LNCaP clone FGC (cell line): ENCODE measurements around the gene TRPM4.
"Not testable (repeated sequence)": the region's sequence is repeated elsewhere in the genome, so short reads cannot be mapped to it uniquely, and the experiment has no call there.

Experiments
- DNase-seq: peaks from one replicate; pipeline ENCODE4 v3.0.0-alpha.2; 2011; ENCODE audit warnings: low read depth
- H3K4me3 ChIP-seq: 2 replicates; pipeline ENCODE4 v1.5.1; 2011; ENCODE audit warnings: mild to moderate bottlenecking, low read depth, low read length, control low read depth
- TF ChIP-seq, protein P1 (sequence below): IDR thresholded peaks from 2 replicates; pipeline ENCODE4 v1.5.1; 2012; ENCODE audit warnings: mild to moderate bottlenecking; ENCODE audit not compliant: control insufficient read depth, insufficient read depth; ENCODE audit errors: extremely low read depth

The TRPM4 gene

DNA sequence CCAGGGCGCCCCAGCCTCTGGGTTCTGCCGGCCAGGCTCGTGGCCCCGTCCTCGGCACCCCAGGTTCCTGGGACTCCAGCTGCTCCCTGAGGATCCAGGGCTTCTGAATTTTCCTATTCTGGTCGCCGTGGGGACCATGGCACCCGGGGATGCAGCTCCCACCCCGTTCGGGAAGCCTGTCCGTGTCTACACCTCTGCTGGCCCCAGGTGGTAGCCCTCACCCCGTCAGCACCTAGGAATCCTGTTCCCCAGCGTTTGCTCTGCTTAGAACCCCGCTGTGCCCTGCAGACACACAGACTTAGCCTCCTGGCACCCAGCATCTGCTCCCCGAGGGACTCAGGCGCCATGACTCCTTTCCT is 37.3 kb upstream of the TRPM4 start:
- no peak for DNase-seq
- TF ChIP-seq, protein P1, sequence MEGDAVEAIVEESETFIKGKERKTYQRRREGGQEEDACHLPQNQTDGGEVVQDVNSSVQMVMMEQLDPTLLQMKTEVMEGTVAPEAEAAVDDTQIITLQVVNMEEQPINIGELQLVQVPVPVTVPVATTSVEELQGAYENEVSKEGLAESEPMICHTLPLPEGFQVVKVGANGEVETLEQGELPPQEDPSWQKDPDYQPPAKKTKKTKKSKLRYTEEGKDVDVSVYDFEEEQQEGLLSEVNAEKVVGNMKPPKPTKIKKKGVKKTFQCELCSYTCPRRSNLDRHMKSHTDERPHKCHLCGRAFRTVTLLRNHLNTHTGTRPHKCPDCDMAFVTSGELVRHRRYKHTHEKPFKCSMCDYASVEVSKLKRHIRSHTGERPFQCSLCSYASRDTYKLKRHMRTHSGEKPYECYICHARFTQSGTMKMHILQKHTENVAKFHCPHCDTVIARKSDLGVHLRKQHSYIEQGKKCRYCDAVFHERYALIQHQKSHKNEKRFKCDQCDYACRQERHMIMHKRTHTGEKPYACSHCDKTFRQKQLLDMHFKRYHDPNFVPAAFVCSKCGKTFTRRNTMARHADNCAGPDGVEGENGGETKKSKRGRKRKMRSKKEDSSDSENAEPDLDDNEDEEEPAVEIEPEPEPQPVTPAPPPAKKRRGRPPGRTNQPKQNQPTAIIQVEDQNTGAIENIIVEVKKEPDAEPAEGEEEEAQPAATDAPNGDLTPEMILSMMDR, result no peak
- no peak overlapping the region for H3K4me3 ChIP-seq

- no peak overlapping the region for H3K4me3 ChIP-seq
- TF ChIP-seq, protein P1, result no peak
- no peak for DNase-seq
These were observed 36.7 kb upstream of the TRPM4 start for GRCh38 chr19:49120868-49121267.

GRCh38 chr19:49121841-49122240 is 35.8 kb upstream of the TRPM4 start:
- not testable (repeated sequence) for H3K4me3 ChIP-seq, DNase-seq

GRCh38 chr19:49123285-49123684 is 34.3 kb upstream of the TRPM4 start:
- not testable (repeated sequence) for DNase-seq, H3K4me3 ChIP-seq

GRCh38 chr19:49125025-49125731 is 32.4 kb upstream of the TRPM4 start:
- DNase-seq, result no peak
- TF ChIP-seq, protein P1, result no peak
- no peak overlapping the region for H3K4me3 ChIP-seq

GRCh38 chr19:49126575-49126974 is 31.0 kb upstream of the TRPM4 start:
- DNase-seq, result no peak
- no peak overlapping the region for H3K4me3 ChIP-seq
- TF ChIP-seq, protein P1, result no peak

DNA sequence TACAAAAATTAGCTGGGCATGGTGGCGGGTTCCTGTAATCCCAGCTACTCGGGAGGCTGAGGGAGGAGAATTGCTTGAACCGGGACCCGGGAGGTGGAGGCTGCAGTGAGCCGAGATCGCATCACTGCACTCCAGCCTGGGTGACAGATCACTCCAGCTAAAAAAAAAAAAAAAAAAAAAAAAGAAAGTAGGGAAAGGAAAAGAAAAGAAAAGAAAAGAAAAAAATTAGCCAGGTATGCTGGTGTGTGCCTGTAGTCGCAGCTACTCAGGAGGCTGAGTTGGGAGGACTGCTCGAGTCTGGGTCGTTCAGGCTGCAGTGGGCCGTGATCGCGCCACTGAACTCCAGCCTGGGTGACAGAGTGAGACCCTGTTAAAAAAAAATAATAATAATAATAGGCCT is 30.4 kb upstream of the TRPM4 start:
- H3K4me3 ChIP-seq, DNase-seq: not testable (repeated sequence)

DNA sequence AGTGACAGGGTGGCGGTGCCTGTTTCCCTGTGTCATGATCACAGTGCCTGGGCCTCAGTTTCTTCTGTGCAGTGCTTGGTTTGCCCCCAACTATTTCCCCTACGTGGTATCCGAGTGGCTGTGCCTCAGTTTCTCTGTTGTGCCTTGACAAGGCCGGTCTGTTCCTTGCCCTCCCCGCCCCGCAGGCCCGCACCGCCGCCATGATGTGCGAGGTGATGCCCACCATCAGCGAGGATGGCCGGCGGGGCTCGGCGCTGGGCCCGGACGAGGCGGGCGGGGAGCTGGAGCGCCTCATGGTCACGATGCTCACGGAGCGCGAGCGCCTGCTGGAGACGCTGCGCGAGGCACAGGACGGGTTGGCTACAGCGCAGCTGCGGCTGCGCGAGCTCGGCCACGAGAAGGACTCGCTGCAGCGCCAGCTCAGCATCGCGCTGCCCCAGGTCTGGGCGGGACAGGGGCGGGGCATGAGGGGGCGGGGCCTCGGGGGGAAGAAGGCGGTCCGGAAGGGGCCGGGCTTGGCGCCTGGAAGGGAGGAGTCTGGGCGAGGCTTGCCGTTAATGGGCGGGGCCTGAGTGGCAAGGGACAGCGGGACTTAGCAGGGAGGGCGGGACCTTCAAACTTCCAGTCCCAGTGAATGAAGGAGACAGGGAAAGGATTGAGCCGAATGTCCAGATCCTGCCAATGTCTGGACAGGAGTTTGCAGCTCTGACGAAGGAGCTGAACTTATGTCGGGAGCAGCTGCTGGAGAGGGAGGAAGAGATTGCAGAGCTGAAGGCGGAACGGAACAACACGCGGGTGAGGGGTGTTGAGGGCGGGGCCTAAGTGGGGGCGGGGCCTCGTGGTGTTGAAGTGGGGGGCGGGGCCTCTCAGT is 29.7 kb upstream of the TRPM4 start:
- H3K4me3 ChIP-seq, result peak overlapping the region; percentile 54
- TF ChIP-seq, protein P1, result no peak
- DNase-seq, result peak; percentile 65
